Neutrophil (primary cell): ENCODE data around the gene MXI1.
"Not testable (repeated sequence)": the region's sequence is repeated elsewhere in the genome, so short reads cannot be mapped to it uniquely, and the experiment has no call there.

ENCODE experiments used
- H3K27ac ChIP-seq: fragments of 200-600 bp; sonication (generic); 2 replicates; pipeline ENCODE4 v1.5.1; 2016; ENCODE audit warnings: mild to moderate bottlenecking, moderate library complexity
- H3K27me3 ChIP-seq: fragments of 200-600 bp; sonication (generic); 2 replicates; pipeline ENCODE4 v1.6.0; 2016; ENCODE audit warnings: mild to moderate bottlenecking
- H3K36me3 ChIP-seq: fragments of 200-600 bp; sonication (generic); 2 replicates; pipeline ENCODE4 v1.5.1; 2017
- H3K4me1 ChIP-seq, 2 experiments: fragments of 200-600 bp in 1 of 2; sonication (generic) in 1 of 2; 1 replicate in 1 of 2; 2 replicates in 1 of 2; pipeline versions ENCODE4 v1.5.1 to v1.6.1; 2013 to 2016; ENCODE audit warnings: low read depth in 1 of 2, low read length in 1 of 2, mild to moderate bottlenecking in 1 of 2, moderate library complexity in 1 of 2; ENCODE audit not compliant: control insufficient read depth in 1 of 2, insufficient read depth in 1 of 2
- H3K4me3 ChIP-seq, 2 experiments: fragments of 200-600 bp in 1 of 2; sonication (generic) in 1 of 2; 1 replicate in 1 of 2; 2 replicates in 1 of 2; pipeline ENCODE4 v1.5.1; 2013 to 2016; ENCODE audit warnings: low read depth in 1 of 2, low read length in 1 of 2, mild to moderate bottlenecking in 1 of 2, moderate library complexity in 1 of 2
- H3K9me3 ChIP-seq: fragments of 200-600 bp; sonication (generic); 2 replicates; pipeline ENCODE4 v1.5.1; 2016
- CTCF ChIP-seq: fragments of 200-600 bp; sonication (generic); IDR thresholded peaks from 2 replicates; pipeline ENCODE4 v1.5.1; 2016; ENCODE audit warnings: antibody characterized with exemption

The MXI1 gene

GRCh38 chr10:110324805-110325280 is 117.4 kb downstream of the MXI1 start:
- no peaks in the 10 kb centered on the region for H3K4me1 ChIP-seq
- H3K4me3 ChIP-seq = no peak overlapping the region
- TF ChIP-seq CTCF = no peak
- H3K27ac ChIP-seq = no peak overlapping the region
- peaks cover 5% of the 10 kb centered on the region for H3K27me3 ChIP-seq
- no peaks in the 10 kb centered on the region for H3K9me3 ChIP-seq
- H3K36me3 ChIP-seq = no peaks in the 10 kb centered on the region

GRCh38 chr10:110326351-110327032 is 119.1 kb downstream of the MXI1 start:
- no peak for TF ChIP-seq CTCF
- Histone ChIP-seq H3K4me1 (no peaks in the 10 kb centered on the region), H3K36me3 (no peaks in the 10 kb centered on the region), H3K27me3 (peaks cover 5% of the 10 kb centered on the region), H3K4me3 (no peak overlapping the region), H3K27ac (no peak overlapping the region), H3K9me3 (peaks cover 5% of the 10 kb centered on the region)

- Histone ChIP-seq H3K4me1 (no peaks in the 10 kb centered on the region), H3K36me3 (no peaks in the 10 kb centered on the region), H3K27me3 (peaks cover 5% of the 10 kb centered on the region), H3K9me3 (peaks cover 5% of the 10 kb centered on the region), H3K27ac (no peak overlapping the region), H3K4me3 (no peak overlapping the region)
- TF ChIP-seq CTCF = no peak
Observed at GRCh38 chr10:110327262-110327914, 120.0 kb downstream of the MXI1 start.

GRCh38 chr10:110330675-110331074 is 123.3 kb downstream of the MXI1 start:
- H3K27ac ChIP-seq = no peak overlapping the region
- TF ChIP-seq CTCF = no peak
- peaks cover 5% of the 10 kb centered on the region for H3K9me3 ChIP-seq
- H3K4me3 ChIP-seq = no peak overlapping the region
- no peaks in the 10 kb centered on the region for H3K36me3 ChIP-seq
- H3K4me1 ChIP-seq = peaks cover 0 to 4% of the 10 kb centered on the region in 2 experiments
- H3K27me3 ChIP-seq = peaks cover 3% of the 10 kb centered on the region

GRCh38 chr10:110331226-110331795 is 123.9 kb downstream of the MXI1 start:
- not testable (repeated sequence) for H3K4me3 ChIP-seq, H3K4me1 ChIP-seq, H3K36me3 ChIP-seq, H3K27ac ChIP-seq, H3K9me3 ChIP-seq, H3K27me3 ChIP-seq
